PC-3 (cell line): Measurements from ENCODE around the gene CRIP3. TPM values are rescaled to one million over a fixed set of nuclear protein-coding genes. Genes with fewer than 3 reads are reported as not detected.
A peak's percentile ranks its signal among the peaks of the same experiment; 100 is the strongest.

Experiments
- ATAC-seq: fragments of 200-7000 bp; cut with Tn5 transposase; 2 replicates; pipeline ENCODE4 v1.9.1; 2020; ENCODE audit warnings: mild to moderate bottlenecking, moderate library complexity
- BruUV-seq: library from RNA; stranded (reverse); fragments of 400-500 nt; replicated peaks from 2 replicates; lab custom pipeline; 2021; lab: Mats Ljungman, UMichigan
- CTCF ChIA-PET: fragments of 300-600 bp; sonication (Branson Sonifier 250); formaldehyde crosslinking; loops from one replicate; lab custom pipeline; 2022; ENCODE audit warnings: antibody characterized with exemption; lab: Charles Lee
- POLR2A ChIA-PET: fragments of 300-600 bp; sonication (Branson Sonifier 250); formaldehyde crosslinking; loops from one replicate; lab custom pipeline; 2022; ENCODE audit warnings: antibody characterized with exemption; ENCODE audit not compliant: unreplicated experiment; lab: Charles Lee
- DNase-seq: peaks from one replicate; pipeline ENCODE4 v3.0.0-alpha.2; 2015
- H2AFZ ChIP-seq: fragments of 300-600 bp; sonication (generic); 2 replicates; pipeline ENCODE4 v1.6.0; 2016; ENCODE audit warnings: antibody characterized with exemption, low read length
- H3F3A ChIP-seq: fragments of 300-600 bp; sonication (generic); one replicate; pipeline ENCODE4 v1.6.0; 2017; ENCODE audit warnings: antibody characterized with exemption, low read length, control low read depth, mild to moderate bottlenecking; ENCODE audit not compliant: unreplicated experiment
- H3K27ac ChIP-seq: fragments of 300-600 bp; sonication (generic); 2 replicates; pipeline ENCODE4 v1.5.1; 2016; ENCODE audit warnings: mild to moderate bottlenecking, low read length
- H3K27me3 ChIP-seq: fragments of 300-600 bp; sonication (generic); 2 replicates; pipeline ENCODE4 v1.6.1; 2016; ENCODE audit warnings: low read length, mixed read lengths
- H3K36me3 ChIP-seq: fragments of 300-600 bp; sonication (generic); 2 replicates; pipeline ENCODE4 v1.6.1; 2016; ENCODE audit warnings: low read depth, mixed run types, low read length, mixed read lengths
- H3K4me1 ChIP-seq: fragments of 300-600 bp; sonication (generic); 2 replicates; pipeline ENCODE4 v1.5.1; 2016; ENCODE audit warnings: low read length; ENCODE audit not compliant: insufficient read depth
- H3K4me2 ChIP-seq: fragments of 300-600 bp; sonication (generic); 2 replicates; pipeline ENCODE4 v1.6.0; 2016; ENCODE audit warnings: low read length
- H3K4me3 ChIP-seq: fragments of 300-600 bp; sonication (generic); 2 replicates; pipeline ENCODE4 v1.5.1; 2016; ENCODE audit warnings: mild to moderate bottlenecking, low read length, mixed read lengths
- H3K79me2 ChIP-seq: fragments of 300-600 bp; sonication (generic); 2 replicates; pipeline ENCODE4 v1.6.1; 2017; ENCODE audit warnings: low read length, mixed read lengths
- H3K9ac ChIP-seq: fragments of 300-600 bp; sonication (generic); 2 replicates; pipeline ENCODE4 v1.6.0; 2016; ENCODE audit warnings: mild to moderate bottlenecking, low read length
- H3K9me2 ChIP-seq: fragments of 300-600 bp; sonication (generic); replicated peaks from 2 replicates; pipeline ENCODE4 v1.6.1; 2016; ENCODE audit warnings: mixed run types, low read length, mixed read lengths
- H3K9me3 ChIP-seq: fragments of 300-600 bp; sonication (generic); 2 replicates; pipeline ENCODE4 v1.6.1; 2016; ENCODE audit warnings: low read length, mixed read lengths
- H4K20me1 ChIP-seq: fragments of 300-600 bp; sonication (generic); 2 replicates; pipeline ENCODE4 v1.6.1; 2016; ENCODE audit warnings: low read length, mixed read lengths
- CTCF ChIP-seq: fragments of 300-600 bp; sonication (generic); conservative IDR thresholded peaks from 2 replicates; pipeline ENCODE4 v1.5.1; 2017; ENCODE audit warnings: antibody characterized with exemption, low read depth, mild to moderate bottlenecking, low read length
- EZH2 ChIP-seq: fragments of 300-600 bp; sonication (generic); IDR thresholded peaks from one replicate; pipeline ENCODE4 v1.6.1; 2017; ENCODE audit warnings: antibody characterized with exemption, mild to moderate bottlenecking, low read length; ENCODE audit not compliant: unreplicated experiment
- EZH2phosphoT487 ChIP-seq: fragments of 300-600 bp; sonication (generic); IDR thresholded peaks from 2 replicates; pipeline ENCODE4 v1.6.1; 2018; ENCODE audit warnings: mild to moderate bottlenecking, antibody characterized with exemption, low read length, borderline replicate concordance
- intact Hi-C: fragments of 100-400 bp; cut with micrococcal nuclease; formaldehyde crosslinking; loops from 2 replicates; pipeline ENCODE4 v1.9.0; 2023
- total RNA-seq: library from RNA; depleted of rRNA; stranded (reverse); fragments of >200 nt; gene quantifications from 2 replicates; pipeline ENCODE4 v1.2.3, GENCODE V29; 2014

Gene CRIP3
- total RNA-seq, 1 experiment from 2014 or later, result 0.29 TPM

- ChIA-PET CTCF (no interaction called here), POLR2A (no interaction called here)
- Histone ChIP-seq H3K4me3 (no peak overlapping the region), H3K79me2 (no peaks in the 10 kb centered on the region), H4K20me1 (no peaks in the 10 kb centered on the region), H3K4me1 (peaks cover 4% of the 10 kb centered on the region; the same call in 1 of the 2 replicates), H3K9me3 (no peaks in the 10 kb centered on the region), H3K27ac (no peak overlapping the region), H3K27me3 (peaks cover 8% of the 10 kb centered on the region; the same call in 1 of the 2 replicates), H3F3A (no peaks in the 10 kb centered on the region), H3K9me2 (no peaks in the 10 kb centered on the region), H3K4me2 (no peak overlapping the region), H2AFZ (no peak overlapping the region), H3K9ac (no peak overlapping the region), H3K36me3 (no peaks in the 10 kb centered on the region)
- ATAC-seq, result no peak
- no peak for TF ChIP-seq EZH2phosphoT487
- no peak for DNase-seq
- intact Hi-C loops, result no loop called here
- no TSS peak for BruUV-seq
These were observed 23.4 kb downstream of the CRIP3 start for GRCh38 chr6:43284991-43285781.

- H3K27ac ChIP-seq, result no peak overlapping the region
- H3F3A ChIP-seq, result no peaks in the 10 kb centered on the region
- no peak overlapping the region for H3K9ac ChIP-seq
- peak; percentile 82 for ATAC-seq
- intact Hi-C loops, result no loop called here
- ChIA-PET POLR2A (no interaction called here), CTCF (no interaction called here)
- H3K4me3 ChIP-seq, result peak overlapping the region; percentile 59
- peak overlapping the region; percentile 82 for H2AFZ ChIP-seq
- H3K27me3 ChIP-seq, result peaks cover 8% of the 10 kb centered on the region; the same call in 1 of the 2 replicates
- BruUV-seq, result no TSS peak
- H3K4me2 ChIP-seq, result peak overlapping the region; percentile 83
- no peaks in the 10 kb centered on the region for H3K9me3 ChIP-seq
- no peaks in the 10 kb centered on the region for H3K9me2 ChIP-seq
- no peaks in the 10 kb centered on the region for H3K79me2 ChIP-seq
- DNase-seq, result peak; percentile 34
- TF ChIP-seq EZH2, result no peak
- TF ChIP-seq EZH2phosphoT487, result no peak
- TF ChIP-seq CTCF, result no peak
- H3K4me1 ChIP-seq, result peaks cover 4% of the 10 kb centered on the region; the same call in 1 of the 2 replicates
- no peaks in the 10 kb centered on the region for H3K36me3 ChIP-seq
- H4K20me1 ChIP-seq, result no peaks in the 10 kb centered on the region
These were observed 24.7 kb downstream of the CRIP3 start for GRCh38 chr6:43283905-43284304.

- intact Hi-C loops, result no loop called here
- BruUV-seq, result no TSS peak
- no peaks in the 10 kb centered on the region for H3F3A ChIP-seq
- no peaks in the 10 kb centered on the region for H3K36me3 ChIP-seq
- H3K9me3 ChIP-seq, result no peaks in the 10 kb centered on the region
- H3K27ac ChIP-seq, result no peak overlapping the region
- no peaks in the 10 kb centered on the region for H3K9me2 ChIP-seq
- no peak for DNase-seq
- TF ChIP-seq EZH2phosphoT487 (no peak), EZH2 (no peak), CTCF (no peak)
- peaks cover 6% of the 10 kb centered on the region; the same call in 1 of the 2 replicates for H3K4me1 ChIP-seq
- peaks cover 8% of the 10 kb centered on the region; the same call in 1 of the 2 replicates for H3K27me3 ChIP-seq
- ATAC-seq, result no peak
- no peaks in the 10 kb centered on the region for H3K79me2 ChIP-seq
- H3K4me3 ChIP-seq, result peak overlapping the region; percentile 59
- no peak overlapping the region for H3K9ac ChIP-seq
- peak overlapping the region; percentile 83 for H3K4me2 ChIP-seq
- POLR2A ChIA-PET, result no interaction called here
- no peaks in the 10 kb centered on the region for H4K20me1 ChIP-seq
- CTCF ChIA-PET, result no interaction called here
- H2AFZ ChIP-seq, result peak overlapping the region; percentile 82
These were observed 25.1 kb downstream of the CRIP3 start for GRCh38 chr6:43283514-43283901.
